ENCODE results near the gene UNC13A. TPM values are rescaled to one million over a fixed set of nuclear protein-coding genes. Genes with fewer than 3 reads are reported as not detected.

UNC13A gene
- total and polyA plus RNA-seq, 3 donors from 2014 or later, result 1.2 to 3.2 (median 2.6) TPM

GRCh38 chr19:17610384-17610783, 77.8 kb downstream of the UNC13A start:
- DNase-seq, result no peak

GRCh38 chr19:17607936-17608335, 80.2 kb downstream of the UNC13A start:
- Histone ChIP-seq H3K4me3 (no peak overlapping the region), H3K27ac (no peak overlapping the region), H3K4me1 (peaks cover 4% of the 10 kb centered on the region), H3K36me3 (ENCODE audit: low read depth, missing control alignments) (no peaks in the 10 kb centered on the region), H3K9me3 (no peaks in the 10 kb centered on the region), H3K27me3 (no peaks in the 10 kb centered on the region)
- no peak for TF ChIP-seq CTCF (IDR thresholded peaks at IDR 0.05)
- TF ChIP-seq POLR2A (IDR thresholded peaks at IDR 0.05), result no peak
- intact Hi-C loops (cut with DNase I; ENCODE audit: low total_unique reads), result no loop called here
- no peak for DNase-seq
- 81 to 84% methylated on average over 9 of the region's 9 CpGs for WGBS, 2 donors

More at GRCh38 chr19:17610384-17610783, 77.8 kb downstream of the UNC13A start:
- Histone ChIP-seq H3K4me3 (no peak overlapping the region), H3K9me3 (no peaks in the 10 kb centered on the region), H3K27me3 (no peaks in the 10 kb centered on the region), H3K4me1 (peaks cover 4% of the 10 kb centered on the region), H3K36me3 (ENCODE audit: low read depth, missing control alignments) (no peaks in the 10 kb centered on the region), H3K27ac (no peak overlapping the region)
- intact Hi-C loops (cut with DNase I; ENCODE audit: low total_unique reads), result no loop called here
- WGBS, 2 donors, result 41 to 47% methylated on average over 7 of the region's 7 CpGs
- TF ChIP-seq CTCF (IDR thresholded peaks at IDR 0.05), result no peak
- TF ChIP-seq POLR2A (IDR thresholded peaks at IDR 0.05), result no peak

GRCh38 chr19:17606590-17607185, 81.5 kb downstream of the UNC13A start:
- H3K27ac ChIP-seq, result no peak overlapping the region
- H3K27me3 ChIP-seq, result no peaks in the 10 kb centered on the region

GRCh38 chr19:17605761-17606589, 82.2 kb downstream of the UNC13A start:
- no peaks in the 10 kb centered on the region for H3K36me3 ChIP-seq (ENCODE audit: low read depth, missing control alignments)
- intact Hi-C loops (cut with DNase I; ENCODE audit: low total_unique reads), result no loop called here
- H3K4me3 ChIP-seq, result peak overlapping the region; percentile 45 to 52
- WGBS, 2 donors, result 2 to 3% methylated on average over 10 to 67 of the region's 85 CpGs
- peak; percentile 87 for DNase-seq
- H3K4me1 ChIP-seq, result peaks cover 4% of the 10 kb centered on the region
- H3K27ac ChIP-seq, result peak overlapping the region; percentile 55 to 72
- TF ChIP-seq CTCF (IDR thresholded peaks at IDR 0.05) (peak; percentile 59 to 80 (median 74)), POLR2A (IDR thresholded peaks at IDR 0.05) (no peak)
- no peaks in the 10 kb centered on the region for H3K9me3 ChIP-seq
- H3K27me3 ChIP-seq, result no peaks in the 10 kb centered on the region

More at GRCh38 chr19:17606590-17607185, 81.5 kb downstream of the UNC13A start:
- TF ChIP-seq POLR2A (IDR thresholded peaks at IDR 0.05), result no peak
- Histone ChIP-seq H3K4me1 (peaks cover 4% of the 10 kb centered on the region), H3K36me3 (ENCODE audit: low read depth, missing control alignments) (no peaks in the 10 kb centered on the region), H3K9me3 (no peaks in the 10 kb centered on the region), H3K4me3 (peak overlapping the region; percentile 45 to 52)
- intact Hi-C loops (cut with DNase I; ENCODE audit: low total_unique reads), result no loop called here
- WGBS, 2 donors, result 20 to 25% methylated on average over 16 to 18 of the region's 18 CpGs
- DNase-seq, result no peak

- H3K27ac ChIP-seq, result no peak overlapping the region
- no peaks in the 10 kb centered on the region for H3K27me3 ChIP-seq
- WGBS, 2 donors, result 63 to 88% methylated on average over 8 of the region's 8 CpGs
These were observed 83.0 kb downstream of the UNC13A start for GRCh38 chr19:17605117-17605516.

More at GRCh38 chr19:17605117-17605516, 83.0 kb downstream of the UNC13A start:
- intact Hi-C loops (cut with DNase I; ENCODE audit: low total_unique reads), result no loop called here
- peaks cover 4% of the 10 kb centered on the region for H3K4me1 ChIP-seq
- DNase-seq, result no peak
- H3K9me3 ChIP-seq, result no peaks in the 10 kb centered on the region
- H3K36me3 ChIP-seq (ENCODE audit: low read depth, missing control alignments), result no peaks in the 10 kb centered on the region
- no peak for TF ChIP-seq POLR2A (IDR thresholded peaks at IDR 0.05)
- no peak for TF ChIP-seq CTCF (IDR thresholded peaks at IDR 0.05)
- peak overlapping the region; percentile 45 to 52 for H3K4me3 ChIP-seq
